H9 (cell line): ENCODE data around the gene TLX1. TPM values are rescaled to one million over a fixed set of nuclear protein-coding genes. Genes with fewer than 3 reads are reported as not detected.

Experiments used
- DNase-seq: peaks from one replicate; pipeline ENCODE4 v3.0.0-alpha.2; 2017
- H2AFZ ChIP-seq: one replicate; pipeline ENCODE4 v1.6.1; 2013; ENCODE audit warnings: mild to moderate bottlenecking, low read length, control low read depth, moderate library complexity
- H2AK5ac ChIP-seq: 2 replicates; pipeline ENCODE4 v1.6.1; 2013; ENCODE audit warnings: low read length, control low read depth, mixed read lengths; ENCODE audit not compliant: insufficient read length
- H2BK120ac ChIP-seq: one replicate; pipeline ENCODE4 v1.6.1; 2013; ENCODE audit warnings: low read depth, mild to moderate bottlenecking, low read length, control low read depth, inconsistent platforms; ENCODE audit not compliant: poor library complexity, severe bottlenecking
- H2BK12ac ChIP-seq: 2 replicates; pipeline ENCODE4 v1.6.1; 2013; ENCODE audit warnings: low read length, control low read depth, mixed read lengths, low read depth; ENCODE audit not compliant: insufficient read length
- H2BK15ac ChIP-seq: 2 replicates; pipeline ENCODE4 v1.6.1; 2013; ENCODE audit warnings: low read depth, low read length, control low read depth
- H2BK20ac ChIP-seq: one replicate; pipeline ENCODE4 v1.6.1; 2013; ENCODE audit warnings: low read depth, mild to moderate bottlenecking, low read length, control low read depth, inconsistent platforms; ENCODE audit not compliant: poor library complexity, severe bottlenecking
- H2BK5ac ChIP-seq: 2 replicates; pipeline ENCODE4 v1.6.1; 2013; ENCODE audit warnings: low read length, control low read depth, mixed read lengths; ENCODE audit not compliant: insufficient read length
- H3K14ac ChIP-seq: 2 replicates; pipeline ENCODE4 v1.6.1; 2013; ENCODE audit warnings: low read length, control low read depth; ENCODE audit not compliant: insufficient read depth
- H3K18ac ChIP-seq: 2 replicates; pipeline ENCODE4 v1.6.1; 2013; ENCODE audit warnings: low read depth, mild to moderate bottlenecking, mixed read lengths, low read length, control low read depth; ENCODE audit not compliant: insufficient read length
- H3K23ac ChIP-seq: 2 replicates; pipeline ENCODE4 v1.6.1; 2013; ENCODE audit warnings: low read length, control low read depth, mixed read lengths, low read depth; ENCODE audit not compliant: insufficient read length
- H3K23me2 ChIP-seq: 2 replicates; pipeline ENCODE4 v1.6.1; 2013; ENCODE audit warnings: low read depth, mild to moderate bottlenecking, mixed read lengths, low read length, control low read depth; ENCODE audit not compliant: insufficient read length, poor library complexity, severe bottlenecking
- H3K27ac ChIP-seq: 2 replicates; pipeline ENCODE4 v1.5.1; 2013; ENCODE audit warnings: low read length, control low read depth, mixed read lengths, low read depth; ENCODE audit not compliant: insufficient read length
- H3K27me3 ChIP-seq: 2 replicates; pipeline ENCODE4 v1.6.1; 2013; ENCODE audit warnings: low read length, control low read depth, inconsistent platforms; ENCODE audit not compliant: insufficient read depth
- H3K4ac ChIP-seq: 2 replicates; pipeline ENCODE4 v1.6.1; 2013; ENCODE audit warnings: low read depth, mild to moderate bottlenecking, control low read depth, inconsistent platforms, low read length, moderate library complexity
- H3K4me1 ChIP-seq: 2 replicates; pipeline ENCODE4 v1.6.1; 2013; ENCODE audit warnings: low read length, control low read depth, inconsistent platforms; ENCODE audit not compliant: insufficient read depth
- H3K4me2 ChIP-seq: 2 replicates; pipeline ENCODE4 v1.6.1; 2013; ENCODE audit warnings: low read length, control low read depth, mixed read lengths; ENCODE audit not compliant: insufficient read length, insufficient read depth
- H3K56ac ChIP-seq: 2 replicates; pipeline ENCODE4 v1.6.1; 2013; ENCODE audit warnings: low read depth, mild to moderate bottlenecking, mixed read lengths, low read length, control low read depth; ENCODE audit not compliant: insufficient read length
- H3K79me1 ChIP-seq: 2 replicates; pipeline ENCODE4 v1.6.1; 2013; ENCODE audit warnings: low read depth, mild to moderate bottlenecking, moderate library complexity, low read length, control low read depth, inconsistent platforms; ENCODE audit not compliant: insufficient read depth, poor library complexity, severe bottlenecking
- H3K79me2 ChIP-seq: 2 replicates; pipeline ENCODE4 v1.6.1; 2013; ENCODE audit warnings: low read length, control low read depth, inconsistent platforms; ENCODE audit not compliant: insufficient read depth
- H3K9ac ChIP-seq: 2 replicates; pipeline ENCODE4 v1.6.1; 2013; ENCODE audit warnings: low read length, control low read depth, mixed read lengths; ENCODE audit not compliant: insufficient read length; ENCODE audit errors: extremely low read depth
- H3K9me3 ChIP-seq: one replicate; pipeline ENCODE4 v1.6.1; 2013; ENCODE audit warnings: low read depth, low read length, inconsistent platforms; ENCODE audit not compliant: control insufficient read depth
- H3T11ph ChIP-seq: one replicate; pipeline ENCODE4 v1.6.1; 2013; ENCODE audit warnings: mild to moderate bottlenecking, low read length, control low read depth, inconsistent platforms
- H4K20me1 ChIP-seq: one replicate; pipeline ENCODE4 v1.6.1; 2013; ENCODE audit not compliant: control insufficient read depth, insufficient read length, insufficient read depth
- H4K5ac ChIP-seq: 2 replicates; pipeline ENCODE4 v1.6.1; 2013; ENCODE audit warnings: low read depth, mild to moderate bottlenecking, mixed read lengths, low read length, control low read depth; ENCODE audit not compliant: insufficient read length
- H4K8ac ChIP-seq: replicated peaks from 2 replicates; pipeline ENCODE4 v1.6.1; 2013; ENCODE audit warnings: low read length, control low read depth, mixed read lengths, low read depth; ENCODE audit not compliant: insufficient read length
- H4K91ac ChIP-seq: 2 replicates; pipeline ENCODE4 v1.6.1; 2013; ENCODE audit warnings: low read depth, mild to moderate bottlenecking, moderate library complexity, mixed read lengths, low read length, control low read depth; ENCODE audit not compliant: insufficient read length
- H3K27ac Mint-ChIP-seq, 3 experiments: 2 replicates in 2 of 3; 3 replicates in 1 of 3; pipeline ENCODE4 v1.8.0; 2020 to 2021; ENCODE audit warnings: mixed read lengths in 3 of 3, mild to moderate bottlenecking in 1 of 3, moderate library complexity in 1 of 3
- H3K27me3 Mint-ChIP-seq: 2 replicates; pipeline ENCODE4 v1.8.0; 2021; ENCODE audit warnings: low read depth, mild to moderate bottlenecking, moderate library complexity, mixed read lengths
- H3K36me3 Mint-ChIP-seq, 3 experiments: 2 replicates in 2 of 3; 3 replicates in 1 of 3; pipeline ENCODE4 v1.8.0; 2020 to 2021; ENCODE audit warnings: low read depth in 3 of 3, mixed read lengths in 3 of 3; ENCODE audit not compliant: insufficient read depth in 1 of 3
- H3K4me1 Mint-ChIP-seq, 2 experiments: 2 replicates each; pipeline ENCODE4 v1.8.0; 2020; ENCODE audit warnings: mixed read lengths in 2 of 2
- H3K4me3 Mint-ChIP-seq, 2 experiments: 2 replicates in 1 of 2; 3 replicates in 1 of 2; pipeline ENCODE4 v1.8.0; 2020 to 2021; ENCODE audit warnings: mild to moderate bottlenecking in 2 of 2, mixed read lengths in 2 of 2, moderate library complexity in 1 of 2
- H3K9me3 Mint-ChIP-seq, 2 experiments: 2 replicates in 1 of 2; 3 replicates in 1 of 2; pipeline ENCODE4 v1.8.0; 2020; ENCODE audit warnings: mild to moderate bottlenecking in 2 of 2, mixed read lengths in 2 of 2, moderate library complexity in 1 of 2
- CTCF ChIP-seq: fragments of 200-600 bp; sonication (generic); conservative IDR thresholded peaks from 3 replicates; pipeline ENCODE4 v1.8.0; 2021; ENCODE audit warnings: antibody characterized with exemption, mild to moderate bottlenecking
- WGBS: extraction: QIAGEN DNeasy Blood & Tissue Kit; methylation state at CpG from one replicate; pipeline ENCODE4 v1.1.7; 2013; ENCODE audit warnings: missing lambda C conversion rate, low lambda C conversion rate, mixed read lengths; ENCODE audit not compliant: insufficient read length; ENCODE audit errors: extremely low coverage; 5-methylcytosine and 5-hydroxymethylcytosine counted together
- total RNA-seq: library from RNA; stranded (reverse); gene quantifications from 2 replicates; pipeline ENCODE4 v1.2.1, GENCODE V29; 2021

The TLX1 gene
- total RNA-seq, 1 experiment from 2014 or later = not detected

GRCh38 chr10:101141616-101142532, 10.8 kb downstream of the TLX1 start:
- Histone ChIP-seq H3K79me1 (no peaks in the 10 kb centered on the region), H3K4ac (no peak overlapping the region), H2AFZ (no peak overlapping the region), H3K27me3 (peaks cover 99% of the 10 kb centered on the region), H4K91ac (no peak overlapping the region), H2BK20ac (no peak overlapping the region), H3K23ac (no peak overlapping the region), H4K8ac (no peak overlapping the region), H2BK12ac (no peak overlapping the region), H3K9ac (no peak overlapping the region), H2BK120ac (no peak overlapping the region), H2BK15ac (no peak overlapping the region), H3K14ac (no peak overlapping the region; the same call in 1 of the 2 replicates), H3K23me2 (peaks cover 7% of the 10 kb centered on the region), H4K20me1 (no peaks in the 10 kb centered on the region), H3K27ac (no peak overlapping the region), H3K56ac (no peak overlapping the region), H3K79me2 (no peaks in the 10 kb centered on the region), H2AK5ac (no peak overlapping the region), H3K18ac (no peak overlapping the region), H4K5ac (no peak overlapping the region), H2BK5ac (no peak overlapping the region), H3K9me3 (no peaks in the 10 kb centered on the region), H3K4me2 (no peak overlapping the region), H3T11ph (no peak overlapping the region), H3K4me1 (no peaks in the 10 kb centered on the region)
- no peak overlapping the region for H3K27ac Mint-ChIP-seq
- H3K4me3 Mint-ChIP-seq = no peak overlapping the region
- TF ChIP-seq CTCF = peak; percentile 98
- H3K9me3 Mint-ChIP-seq = peaks cover 4% of the 10 kb centered on the region in 2 experiments; a peak in 3 of 5 replicates
- no peaks in the 10 kb centered on the region; a peak in 3 of 7 replicates for H3K36me3 Mint-ChIP-seq
- H3K27me3 Mint-ChIP-seq = peaks cover 100% of the 10 kb centered on the region
- WGBS = no CpG with 5 or more reads among the region's 21 CpGs
- peaks cover 3 to 20% of the 10 kb centered on the region in 2 experiments for H3K4me1 Mint-ChIP-seq
- peak; percentile 88 for DNase-seq
